Activated T-cell treated with anti-CD3 and anti-CD28 coated beads, Interleukin-2, amount 50 U/mL, for 48 hours (primary cell): Measurements from ENCODE around the gene SCN9A.
"Not testable (repeated sequence)": the region's sequence is repeated elsewhere in the genome, so short reads cannot be mapped to it uniquely, and the experiment has no call there.

ENCODE experiments used
- DNase-seq, 2 experiments: peaks; one replicate each; pipeline ENCODE4 v3.0.0-alpha.2; 2020

Gene SCN9A

GRCh38 chr2:166238176-166238575 is 137.6 kb downstream of the SCN9A start:
- no peak for DNase-seq

GRCh38 chr2:166234112-166234846 is 141.5 kb downstream of the SCN9A start:
- no peak for DNase-seq

DNA sequence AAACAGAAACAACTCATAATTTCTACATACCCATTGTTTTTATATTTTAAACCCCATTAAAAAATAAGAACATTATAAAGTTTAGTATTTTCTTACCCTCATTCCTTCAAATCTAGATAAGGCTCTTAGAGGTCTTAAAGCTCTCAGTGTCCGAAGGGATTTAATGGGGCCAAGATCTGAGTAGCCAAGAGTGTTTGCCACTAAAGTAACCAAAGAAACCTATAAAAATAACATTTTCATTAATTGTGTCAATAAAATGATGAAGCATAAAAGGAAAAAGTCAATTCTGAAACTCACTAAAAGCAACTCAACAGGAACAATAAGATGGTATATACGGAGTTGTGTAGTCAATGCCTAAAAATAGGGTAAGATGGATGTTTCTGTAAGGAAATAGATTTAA is 142.5 kb downstream of the SCN9A start:
- no peak for DNase-seq

GRCh38 chr2:166230724-166231070 is 145.0 kb downstream of the SCN9A start:
- no peak for DNase-seq

DNA sequence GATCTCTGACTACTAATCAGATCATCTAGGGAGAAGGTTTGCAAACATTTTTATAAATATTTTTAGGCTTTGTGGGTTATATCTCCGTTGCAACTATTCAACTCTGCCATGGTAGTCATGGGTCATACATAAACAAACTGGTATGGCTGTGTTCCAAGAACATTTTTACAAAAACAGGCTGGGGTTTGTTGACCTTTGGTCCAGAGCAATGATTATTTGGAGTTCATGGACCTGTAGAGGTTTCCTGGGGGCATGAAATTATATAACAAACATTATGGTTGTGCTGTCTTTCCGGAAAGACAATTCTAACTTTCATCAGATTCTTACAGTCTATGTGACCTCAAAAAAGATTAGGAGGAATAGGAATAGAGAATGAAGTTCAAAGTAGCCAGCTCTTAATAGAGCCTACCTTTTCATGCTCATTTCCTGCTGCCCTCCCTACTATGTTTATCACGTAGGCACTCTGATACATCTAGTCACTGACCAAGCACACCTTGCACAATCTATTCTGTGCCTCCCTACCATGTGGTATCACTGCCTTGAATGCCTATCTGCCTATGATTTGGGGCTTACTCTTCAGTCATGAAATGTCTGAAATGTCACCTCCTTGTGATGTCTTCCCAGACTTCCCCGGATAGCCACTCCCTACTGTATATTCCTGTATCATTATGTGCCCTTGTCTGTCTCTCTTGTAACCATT is 145.6 kb downstream of the SCN9A start:
- DNase-seq: no peak

GRCh38 chr2:166229678-166230023 is 146.1 kb downstream of the SCN9A start:
- DNase-seq: no peak

DNA sequence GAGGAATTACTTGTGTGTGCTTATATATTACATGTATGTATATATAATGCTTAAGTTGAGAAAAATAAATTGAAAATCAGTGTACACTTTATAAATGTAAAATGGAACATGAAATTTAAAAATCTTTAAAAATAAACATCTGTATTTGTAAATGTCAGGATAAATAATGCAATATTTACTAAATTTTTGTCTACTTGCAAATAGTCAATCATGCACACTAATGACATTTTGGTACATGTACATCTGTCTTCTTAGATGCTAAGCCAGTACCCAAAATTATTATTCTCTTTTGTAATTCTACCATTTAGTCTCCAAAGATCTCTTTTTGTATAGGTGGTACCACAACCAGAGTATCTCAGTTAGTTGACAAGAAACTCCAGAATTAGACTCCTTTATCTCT is 151.5 kb downstream of the SCN9A start:
- no peak for DNase-seq

- no peak for DNase-seq
Observed at GRCh38 chr2:166223298-166223697, 152.4 kb downstream of the SCN9A start.

- no peak for DNase-seq
Observed at GRCh38 chr2:166211079-166211478, 164.7 kb downstream of the SCN9A start.

DNA sequence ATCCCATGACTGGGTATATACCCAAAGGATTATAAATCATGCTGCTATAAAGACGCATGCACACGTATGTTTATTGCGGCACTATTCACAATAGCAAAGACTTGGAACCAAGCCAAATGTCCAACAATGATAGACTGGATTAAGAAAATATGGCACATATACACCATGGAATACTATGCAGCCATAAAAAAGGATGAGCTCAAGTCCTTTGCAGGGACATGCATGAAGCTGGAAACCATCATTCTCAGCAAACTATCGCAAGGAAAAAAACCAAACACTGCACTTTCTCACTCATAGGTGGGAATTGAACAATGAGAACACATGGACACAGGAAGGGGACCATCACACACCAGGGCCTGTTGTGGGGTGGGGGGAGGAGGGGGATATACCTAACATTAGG is 165.8 kb downstream of the SCN9A start:
- DNase-seq: not testable (repeated sequence)

DNA sequence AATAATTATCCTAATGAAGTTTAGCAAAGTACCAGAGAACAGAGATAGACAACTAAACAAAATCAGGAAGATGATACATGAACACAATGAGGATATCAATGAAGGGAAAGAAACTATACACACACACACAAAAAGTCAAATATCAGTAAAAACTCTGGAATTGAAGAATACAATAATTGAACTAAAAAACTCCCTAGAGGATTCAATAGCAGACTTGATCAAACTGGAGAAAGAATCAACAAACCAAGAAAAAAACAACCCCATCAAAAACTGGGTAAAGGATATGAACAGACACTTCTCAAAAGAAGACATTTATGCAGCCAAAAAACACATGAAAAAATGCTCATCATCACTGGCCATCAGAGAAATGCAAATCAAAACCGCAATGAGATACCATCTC is 166.4 kb downstream of the SCN9A start:
- DNase-seq: not testable (repeated sequence)

DNA sequence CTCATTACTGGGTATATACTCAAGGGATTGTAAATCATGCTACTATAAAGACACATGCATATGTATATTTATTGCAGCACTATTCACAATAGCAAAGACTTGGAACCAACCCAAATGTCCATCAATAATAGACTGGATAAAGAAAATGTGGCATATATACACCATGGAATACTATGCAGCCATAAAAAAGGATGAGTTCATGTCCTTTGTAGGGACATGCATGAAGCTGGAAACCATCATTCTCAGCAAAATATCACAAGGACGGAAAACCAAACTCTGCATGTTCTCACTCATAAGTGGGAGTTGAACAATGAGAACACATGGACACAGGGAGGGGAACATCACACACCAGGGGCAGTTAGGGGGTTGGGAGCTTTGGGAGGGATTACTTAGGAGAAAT is 169.6 kb downstream of the SCN9A start:
- DNase-seq: not testable (repeated sequence)

DNA sequence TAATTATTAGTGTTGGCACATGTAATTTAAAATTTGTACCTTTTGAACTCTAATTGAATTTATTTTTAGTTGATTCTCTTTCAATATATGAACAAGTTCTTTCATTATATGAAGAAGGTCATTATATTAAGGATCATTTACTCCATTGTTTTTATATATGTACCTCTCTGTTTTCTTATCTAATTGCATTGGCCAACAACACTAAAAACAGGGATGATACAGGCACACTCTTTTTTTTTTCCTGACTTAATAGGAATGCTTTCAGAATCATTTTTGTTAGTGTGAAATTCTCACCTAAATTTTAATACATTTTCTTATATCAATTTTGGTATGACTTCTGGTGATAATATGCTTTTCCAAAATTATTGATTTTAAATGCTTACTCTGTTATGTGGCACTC is 173.0 kb downstream of the SCN9A start:
- no peak for DNase-seq

DNA sequence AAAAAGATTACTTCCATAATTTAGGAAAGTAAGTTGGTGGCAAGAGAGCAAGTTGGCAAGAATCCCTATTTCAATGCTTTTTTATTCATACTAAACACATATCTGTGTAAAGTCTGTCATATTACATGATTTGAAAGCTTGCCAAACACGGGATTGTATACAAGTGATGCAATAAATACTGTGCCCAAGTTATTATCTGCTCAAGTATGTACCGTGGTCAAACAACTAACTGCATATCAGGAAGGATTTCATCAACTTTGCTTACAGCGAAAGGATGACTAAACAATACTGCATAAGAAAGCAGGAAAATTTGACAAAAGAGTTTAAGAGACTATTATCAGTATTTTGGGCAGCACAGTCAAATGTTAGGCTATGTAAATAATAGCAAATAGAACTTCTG is 178.3 kb downstream of the SCN9A start:
- no peak for DNase-seq

DNA sequence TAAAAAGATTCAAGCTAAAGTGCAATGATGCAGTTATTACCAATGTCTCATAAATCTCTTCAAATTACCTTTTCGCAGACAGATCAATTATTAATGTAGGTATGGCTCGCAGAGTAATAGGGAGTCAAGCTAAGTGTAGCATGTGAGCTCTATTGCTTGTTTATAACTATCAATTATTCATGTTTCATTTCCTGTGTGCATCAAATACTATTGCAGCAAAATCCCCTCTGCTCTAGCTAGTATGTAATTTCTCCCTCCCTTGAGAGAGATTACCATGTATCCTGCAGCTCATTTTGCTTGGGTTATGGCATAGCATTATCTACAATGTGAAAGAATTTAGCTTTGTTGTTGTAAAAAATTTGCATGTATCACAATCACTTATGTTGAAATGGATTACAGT is 182.3 kb downstream of the SCN9A start:
- DNase-seq: no peak

GRCh38 chr2:166188084-166188483 is 187.7 kb downstream of the SCN9A start:
- no peak for DNase-seq

- no peak for DNase-seq
Observed at GRCh38 chr2:166184789-166185188, 191.0 kb downstream of the SCN9A start.

DNA sequence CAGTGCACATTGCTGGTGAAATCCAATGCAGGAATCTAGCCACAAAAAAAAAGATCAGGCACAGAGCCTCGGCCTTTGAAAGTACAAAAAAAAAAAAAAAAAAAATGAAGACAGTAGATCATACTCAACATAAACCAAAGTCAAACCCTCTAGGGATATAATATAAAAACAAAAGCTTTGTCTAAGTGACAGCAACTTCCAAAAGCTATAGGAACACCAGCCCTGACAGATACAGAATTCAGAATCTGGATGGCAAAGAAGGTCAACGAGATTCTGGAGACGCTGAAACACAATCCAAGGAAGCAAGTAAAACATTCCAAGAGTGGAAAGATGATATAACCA is 194.0 kb downstream of the SCN9A start:
- DNase-seq: no peak

DNA sequence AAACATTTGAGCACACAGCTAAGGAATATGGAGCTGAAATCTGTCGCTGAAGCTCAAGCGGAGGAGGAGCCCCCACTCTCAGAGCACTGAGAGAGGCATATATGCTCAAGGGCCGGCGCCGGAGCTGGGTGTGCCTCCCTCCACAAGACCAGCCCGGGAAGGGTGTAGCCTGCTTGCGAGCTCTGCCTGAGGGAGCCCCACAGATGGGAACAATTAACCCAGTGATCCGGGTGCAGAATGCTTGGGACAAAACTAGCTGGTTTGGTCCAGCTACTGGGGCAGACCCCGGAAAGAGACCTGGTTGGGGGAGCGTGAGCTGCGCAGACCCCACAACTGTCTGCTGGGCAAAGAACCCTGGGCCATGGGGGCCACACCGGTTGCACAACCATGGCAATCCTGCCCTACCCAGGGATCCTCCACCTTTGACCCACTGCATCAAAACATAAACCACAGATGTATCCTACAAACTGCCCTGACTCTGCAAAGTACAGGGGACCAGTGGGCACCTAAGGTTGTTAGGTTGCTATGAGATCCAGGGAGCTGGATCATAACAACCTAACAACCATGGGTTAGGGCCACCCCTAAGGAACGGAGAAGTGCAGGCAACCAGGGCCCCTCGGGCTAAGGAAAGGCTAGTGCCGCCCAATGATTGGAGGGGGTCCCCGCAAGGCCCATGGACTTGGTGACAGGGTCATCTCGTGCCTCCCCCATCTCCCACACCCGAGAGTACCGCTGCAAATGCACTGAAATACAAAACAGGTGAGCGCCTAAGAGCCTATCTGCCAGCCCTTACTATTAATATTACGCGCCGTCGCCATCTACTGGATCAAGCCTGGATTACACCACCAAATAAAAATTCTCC is 194.6 kb downstream of the SCN9A start:
- DNase-seq: peak; percentile 47 to 50

- DNase-seq: no peak
Observed at GRCh38 chr2:166179201-166179600, 196.5 kb downstream of the SCN9A start.

DNA sequence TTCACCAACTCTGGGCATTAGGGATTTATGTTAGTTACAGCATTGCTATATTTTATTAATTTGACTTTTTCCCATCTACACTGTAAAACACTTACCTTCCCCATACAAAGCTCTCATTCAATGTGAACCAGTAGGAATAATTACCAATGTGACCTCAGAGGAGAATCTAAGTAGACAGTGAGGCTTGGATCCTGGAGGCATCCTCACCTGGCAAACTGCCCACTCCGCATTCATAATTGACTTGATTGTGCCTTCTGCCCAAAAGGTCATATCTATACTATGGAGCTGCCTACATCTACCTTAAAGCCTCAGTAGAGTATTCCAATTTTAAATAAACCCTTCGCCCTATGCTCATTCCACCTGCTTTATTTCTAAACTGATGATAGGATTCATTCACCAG is 202.5 kb downstream of the SCN9A start:
- DNase-seq: no peak

DNA sequence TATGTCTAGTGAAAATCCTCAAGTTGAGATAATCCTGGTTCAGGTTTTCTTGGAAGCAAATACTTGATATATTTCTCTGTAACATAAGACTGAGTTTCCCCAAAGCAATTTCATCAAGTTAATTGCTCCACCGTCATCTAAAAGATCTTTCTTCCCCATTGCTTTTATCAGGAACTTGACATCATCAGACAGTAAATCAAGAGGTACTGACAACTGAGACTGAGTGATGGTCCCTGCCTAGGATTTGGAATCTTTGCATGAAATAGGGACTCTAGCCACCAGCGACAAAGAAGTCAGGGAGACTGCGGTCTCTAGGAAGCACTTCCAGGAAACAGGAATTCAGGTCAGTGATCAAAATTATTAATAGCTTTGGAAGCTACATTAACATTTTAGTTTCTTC is 204.5 kb downstream of the SCN9A start:
- no peak for DNase-seq

GRCh38 chr2:166170356-166170755 is 205.4 kb downstream of the SCN9A start:
- DNase-seq: no peak

DNA sequence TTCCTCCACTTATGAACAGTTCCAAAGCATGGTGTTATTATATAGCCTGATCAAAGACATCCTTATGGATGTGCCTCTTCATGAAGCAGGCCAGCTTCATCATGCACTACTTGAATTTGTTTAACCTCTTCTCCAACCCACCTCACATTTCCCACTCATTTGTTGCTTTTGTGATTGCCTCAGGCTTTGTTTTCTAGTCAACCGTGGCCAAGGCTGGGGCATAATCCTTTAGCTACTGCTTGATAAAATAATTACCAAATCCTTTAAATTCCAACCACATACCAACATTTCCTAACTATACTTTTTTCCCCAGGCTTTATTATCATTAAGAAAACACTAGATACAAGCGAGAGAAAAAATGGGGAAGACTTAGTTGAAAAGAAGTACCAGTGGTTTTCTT is 208.3 kb downstream of the SCN9A start:
- DNase-seq: no peak
